AG10803 (cell line): Measurements from ENCODE around the gene LAMC1.

ENCODE experiments used
- DNase-seq: peaks from one replicate; pipeline ENCODE4 v3.0.0; 2010; ENCODE audit warnings: low read depth
- H3K4me3 ChIP-seq: 2 replicates; pipeline ENCODE4 v1.5.1; 2011; ENCODE audit warnings: mild to moderate bottlenecking, low read length, control low read depth
- CTCF ChIP-seq: conservative IDR thresholded peaks from 2 replicates; pipeline ENCODE4 v1.5.1; 2011; ENCODE audit warnings: mild to moderate bottlenecking, low read length, control low read depth, inconsistent platforms

LAMC1 gene

GRCh38 chr1:183082650-183083049 is 59.4 kb downstream of the LAMC1 start:
- TF ChIP-seq CTCF, result no peak
- H3K4me3 ChIP-seq, result no peak overlapping the region
- DNase-seq, result no peak

GRCh38 chr1:183087001-183087400 is 63.8 kb downstream of the LAMC1 start:
- no peak for DNase-seq
- TF ChIP-seq CTCF, result no peak
- no peak overlapping the region for H3K4me3 ChIP-seq

- no peak for TF ChIP-seq CTCF
- DNase-seq, result no peak
- no peak overlapping the region for H3K4me3 ChIP-seq
Observed at GRCh38 chr1:183089025-183089639, 65.9 kb downstream of the LAMC1 start.

- no peak overlapping the region for H3K4me3 ChIP-seq
- DNase-seq, result peak; percentile 89
- no peak for TF ChIP-seq CTCF
Observed at GRCh38 chr1:183090391-183091006, 67.3 kb downstream of the LAMC1 start.

- no peak for DNase-seq
- TF ChIP-seq CTCF, result no peak
- no peak overlapping the region for H3K4me3 ChIP-seq
Observed at GRCh38 chr1:183091181-183091580, 68.0 kb downstream of the LAMC1 start.

GRCh38 chr1:183092350-183092749 is 69.1 kb downstream of the LAMC1 start:
- no peak overlapping the region for H3K4me3 ChIP-seq
- TF ChIP-seq CTCF, result no peak
- DNase-seq, result no peak

GRCh38 chr1:183093066-183093668 is 69.9 kb downstream of the LAMC1 start:
- TF ChIP-seq CTCF, result no peak
- H3K4me3 ChIP-seq, result no peak overlapping the region
- DNase-seq, result no peak
